ENCODE results near the gene ZNF326. TPM values are rescaled to one million over a fixed set of nuclear protein-coding genes. Genes with fewer than 3 reads are reported as not detected.

Gene ZNF326
- polyA plus RNA-seq, 2 donors = 11.7 to 14.0 TPM

DNA sequence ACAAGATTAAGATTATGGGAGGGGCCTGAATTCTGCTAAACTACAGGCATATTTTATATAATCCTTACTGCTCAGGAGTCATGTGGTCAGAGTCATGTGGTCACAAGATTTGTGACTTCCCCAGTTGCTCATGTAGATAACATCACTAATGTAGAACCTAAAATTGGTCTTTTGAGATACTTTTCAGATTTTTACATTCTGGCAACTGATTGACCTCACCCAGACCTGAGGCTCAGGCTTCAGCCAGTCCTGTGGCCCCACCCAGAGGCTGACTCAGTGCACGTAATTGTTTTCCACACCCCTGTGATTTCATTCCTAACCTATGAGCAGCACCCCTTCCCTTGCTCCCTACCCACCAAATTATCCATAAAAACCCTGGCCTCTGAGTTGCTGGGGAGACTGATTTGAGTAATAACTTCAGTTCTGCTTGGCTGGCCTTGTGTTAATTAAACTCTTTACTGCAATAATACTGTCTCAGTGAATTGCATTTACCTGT lies 41.7 kb upstream of the ZNF326 start:
- WGBS, 2 donors = 25 to 42% methylated on average over 1 of the region's 1 CpG
- no peak overlapping the region for H3K4me3 ChIP-seq (ENCODE audit: low read depth in 1 of 2, low read length in 2 of 2)
- peaks cover 0 to 2% of the 10 kb centered on the region in 2 donors for H3K4me1 ChIP-seq (ENCODE audit: control insufficient read depth in 2 of 2, insufficient read depth in 2 of 2, low read length in 1 of 2)
- H3K9me3 ChIP-seq (ENCODE audit: control insufficient read depth in 2 of 2, insufficient read depth in 1 of 2, low read depth in 1 of 2, low read length in 1 of 2) = no peaks in the 10 kb centered on the region
- no peaks in the 10 kb centered on the region for H3K27me3 ChIP-seq (ENCODE audit: control insufficient read depth in 1 of 2, insufficient read depth in 2 of 2, low read length in 2 of 2)
- H3K36me3 ChIP-seq (ENCODE audit: control insufficient read depth in 2 of 2, insufficient read depth in 2 of 2, low read length in 1 of 2) = no peaks in the 10 kb centered on the region
- H3K27ac ChIP-seq (ENCODE audit: low read depth in 2 of 2, low read length in 1 of 2) = peak overlapping the region in 1 of 2 donors; percentile 57

DNA sequence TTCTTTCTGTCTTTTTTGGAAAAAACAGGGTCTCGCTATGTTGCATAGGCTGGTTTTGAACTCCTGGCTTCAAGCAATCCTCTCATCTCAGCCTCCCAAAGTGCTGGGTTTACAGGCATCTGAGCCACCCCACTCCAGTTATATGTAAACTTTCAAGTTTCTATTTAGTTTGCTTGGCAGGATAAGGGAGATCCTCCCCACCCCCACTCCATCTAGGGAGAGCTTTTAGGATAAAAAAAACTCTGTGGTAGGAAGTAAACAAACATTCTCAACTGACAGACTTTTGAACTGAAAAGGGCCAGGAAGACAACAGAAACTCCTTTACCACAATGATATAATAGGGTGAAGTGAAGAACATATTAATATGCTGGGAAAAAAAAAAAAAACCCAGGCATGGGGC lies 41.0 kb upstream of the ZNF326 start:
- WGBS, 2 donors = 91 to 98% methylated on average over 1 of the region's 1 CpG
- peaks cover 0 to 2% of the 10 kb centered on the region in 2 donors for H3K4me1 ChIP-seq (ENCODE audit: control insufficient read depth in 2 of 2, insufficient read depth in 2 of 2, low read length in 1 of 2)
- no peak overlapping the region for H3K4me3 ChIP-seq (ENCODE audit: low read depth in 1 of 2, low read length in 2 of 2)
- no peaks in the 10 kb centered on the region for H3K36me3 ChIP-seq (ENCODE audit: control insufficient read depth in 2 of 2, insufficient read depth in 2 of 2, low read length in 1 of 2)
- no peaks in the 10 kb centered on the region for H3K27me3 ChIP-seq (ENCODE audit: control insufficient read depth in 1 of 2, insufficient read depth in 2 of 2, low read length in 2 of 2)
- peak overlapping the region; percentile 8 to 61 for H3K27ac ChIP-seq (ENCODE audit: low read depth in 2 of 2, low read length in 1 of 2)
- H3K9me3 ChIP-seq (ENCODE audit: control insufficient read depth in 2 of 2, insufficient read depth in 1 of 2, low read depth in 1 of 2, low read length in 1 of 2) = no peaks in the 10 kb centered on the region

DNA sequence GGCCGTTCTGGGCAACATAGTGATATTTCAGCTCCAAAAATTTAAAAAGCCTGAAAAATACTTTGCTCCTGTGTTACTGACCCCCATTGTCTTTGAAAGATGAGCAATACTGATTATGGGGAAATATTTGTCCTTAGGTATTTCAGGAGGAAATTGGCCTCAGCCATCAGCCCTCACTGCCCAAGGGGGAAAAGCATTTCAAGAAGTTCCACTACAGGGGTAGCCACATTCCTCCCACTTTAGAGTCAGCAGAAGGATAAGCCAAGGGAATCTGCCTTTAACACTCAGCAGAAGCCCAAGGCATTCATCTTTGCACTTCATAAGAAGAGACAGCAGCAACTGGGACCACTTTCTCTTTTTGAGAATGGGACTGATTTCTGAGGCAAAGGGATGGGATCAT lies 40.5 kb upstream of the ZNF326 start:
- H3K4me1 ChIP-seq (ENCODE audit: control insufficient read depth in 2 of 2, insufficient read depth in 2 of 2, low read length in 1 of 2) = peaks cover 0 to 2% of the 10 kb centered on the region in 2 donors
- WGBS, 2 donors = 93 to 97% methylated on average over 1 of the region's 1 CpG
- no peaks in the 10 kb centered on the region for H3K27me3 ChIP-seq (ENCODE audit: control insufficient read depth in 1 of 2, insufficient read depth in 2 of 2, low read length in 2 of 2)
- no peak overlapping the region for H3K4me3 ChIP-seq (ENCODE audit: low read depth in 1 of 2, low read length in 2 of 2)
- H3K9me3 ChIP-seq (ENCODE audit: control insufficient read depth in 2 of 2, insufficient read depth in 1 of 2, low read depth in 1 of 2, low read length in 1 of 2) = no peaks in the 10 kb centered on the region
- no peak overlapping the region for H3K27ac ChIP-seq (ENCODE audit: low read depth in 2 of 2, low read length in 1 of 2)
- no peaks in the 10 kb centered on the region for H3K36me3 ChIP-seq (ENCODE audit: control insufficient read depth in 2 of 2, insufficient read depth in 2 of 2, low read length in 1 of 2)

DNA sequence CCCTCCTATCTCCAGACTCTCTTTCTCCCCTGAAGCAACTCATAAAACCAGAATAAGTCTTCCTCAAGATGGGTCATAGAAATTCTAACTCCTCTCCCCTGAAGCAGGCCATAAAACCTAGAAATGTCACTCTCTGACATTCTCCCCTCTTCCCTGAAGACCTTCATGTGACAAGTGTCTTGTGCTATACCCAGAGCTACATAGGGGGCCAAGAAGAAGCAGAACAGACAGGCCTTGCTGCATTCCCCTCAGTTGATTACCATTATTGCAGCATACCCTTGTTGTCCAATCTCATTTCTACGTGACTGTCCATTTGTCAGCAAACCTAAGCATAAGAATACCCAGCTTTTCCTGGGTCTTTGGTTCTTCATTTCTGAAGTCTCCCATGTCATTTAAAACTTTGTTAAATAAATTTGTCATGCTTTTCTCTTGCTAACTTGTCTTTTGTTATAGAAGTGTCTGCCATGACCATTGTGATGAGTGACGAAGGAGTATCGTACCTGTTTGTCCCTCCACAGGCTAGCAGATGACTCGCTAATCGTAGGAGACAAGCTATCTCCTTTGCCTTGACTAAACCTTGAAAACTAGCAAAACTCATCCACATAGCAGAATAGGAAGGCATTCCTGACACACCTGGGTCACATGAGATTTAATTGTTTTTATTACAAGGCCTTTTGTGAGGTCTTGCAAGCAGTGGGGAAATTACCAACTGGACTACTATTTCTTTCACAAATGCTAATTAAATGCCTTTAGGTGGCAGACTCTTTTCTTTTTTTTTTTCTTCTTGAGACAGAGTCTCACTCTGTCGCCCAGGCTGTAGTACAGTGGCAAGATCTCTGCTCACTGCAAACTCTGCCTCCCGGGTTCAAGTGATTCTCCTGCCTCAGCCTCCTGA lies 39.4 kb upstream of the ZNF326 start:
- 91 to 95% methylated on average over 7 of the region's 7 CpGs for WGBS, 2 donors

DNA sequence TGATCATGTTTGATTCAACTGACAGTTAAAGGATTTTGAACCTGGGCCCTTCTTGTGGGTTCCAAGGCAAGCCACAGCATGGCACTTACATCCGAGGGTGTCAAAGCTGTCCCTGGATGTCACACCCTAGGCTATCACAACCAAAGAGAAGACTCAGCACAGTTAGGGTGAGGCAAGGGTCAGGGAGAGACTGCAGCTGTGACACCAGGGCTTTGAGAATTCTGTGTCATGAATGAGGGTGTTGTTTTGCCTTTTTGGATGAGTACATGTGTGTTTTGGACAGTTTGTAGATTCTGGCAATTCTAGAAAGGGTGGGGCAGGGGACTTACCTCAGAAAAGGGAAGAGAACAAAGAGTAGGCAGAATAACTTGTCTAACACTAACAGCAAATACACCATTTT lies 37.8 kb upstream of the ZNF326 start:
- Histone ChIP-seq H3K27me3 (ENCODE audit: control insufficient read depth in 1 of 2, insufficient read depth in 2 of 2, low read length in 2 of 2) (no peaks in the 10 kb centered on the region), H3K36me3 (ENCODE audit: control insufficient read depth in 2 of 2, insufficient read depth in 2 of 2, low read length in 1 of 2) (no peaks in the 10 kb centered on the region), H3K9me3 (ENCODE audit: control insufficient read depth in 2 of 2, insufficient read depth in 1 of 2, low read depth in 1 of 2, low read length in 1 of 2) (no peaks in the 10 kb centered on the region), H3K4me1 (ENCODE audit: control insufficient read depth in 2 of 2, insufficient read depth in 2 of 2, low read length in 1 of 2) (peaks cover 0 to 2% of the 10 kb centered on the region in 2 donors), H3K4me3 (ENCODE audit: low read depth in 1 of 2, low read length in 2 of 2) (no peak overlapping the region), H3K27ac (ENCODE audit: low read depth in 2 of 2, low read length in 1 of 2) (peak overlapping the region; percentile 64 to 76)
- 35 to 43% methylated on average over 1 of the region's 1 CpG for WGBS, 2 donors

More for the DNA sequence above, 39.4 kb upstream of the ZNF326 start:
- H3K27me3 ChIP-seq (ENCODE audit: control insufficient read depth in 1 of 2, insufficient read depth in 2 of 2, low read length in 2 of 2) = no peaks in the 10 kb centered on the region
- no peak overlapping the region for H3K4me3 ChIP-seq (ENCODE audit: low read depth in 1 of 2, low read length in 2 of 2)
- H3K36me3 ChIP-seq (ENCODE audit: control insufficient read depth in 2 of 2, insufficient read depth in 2 of 2, low read length in 1 of 2) = no peaks in the 10 kb centered on the region
- peaks cover 0 to 2% of the 10 kb centered on the region in 2 donors for H3K4me1 ChIP-seq (ENCODE audit: control insufficient read depth in 2 of 2, insufficient read depth in 2 of 2, low read length in 1 of 2)
- H3K9me3 ChIP-seq (ENCODE audit: control insufficient read depth in 2 of 2, insufficient read depth in 1 of 2, low read depth in 1 of 2, low read length in 1 of 2) = no peaks in the 10 kb centered on the region
- H3K27ac ChIP-seq (ENCODE audit: low read depth in 2 of 2, low read length in 1 of 2) = peak overlapping the region in 1 of 2 donors; percentile 58

DNA sequence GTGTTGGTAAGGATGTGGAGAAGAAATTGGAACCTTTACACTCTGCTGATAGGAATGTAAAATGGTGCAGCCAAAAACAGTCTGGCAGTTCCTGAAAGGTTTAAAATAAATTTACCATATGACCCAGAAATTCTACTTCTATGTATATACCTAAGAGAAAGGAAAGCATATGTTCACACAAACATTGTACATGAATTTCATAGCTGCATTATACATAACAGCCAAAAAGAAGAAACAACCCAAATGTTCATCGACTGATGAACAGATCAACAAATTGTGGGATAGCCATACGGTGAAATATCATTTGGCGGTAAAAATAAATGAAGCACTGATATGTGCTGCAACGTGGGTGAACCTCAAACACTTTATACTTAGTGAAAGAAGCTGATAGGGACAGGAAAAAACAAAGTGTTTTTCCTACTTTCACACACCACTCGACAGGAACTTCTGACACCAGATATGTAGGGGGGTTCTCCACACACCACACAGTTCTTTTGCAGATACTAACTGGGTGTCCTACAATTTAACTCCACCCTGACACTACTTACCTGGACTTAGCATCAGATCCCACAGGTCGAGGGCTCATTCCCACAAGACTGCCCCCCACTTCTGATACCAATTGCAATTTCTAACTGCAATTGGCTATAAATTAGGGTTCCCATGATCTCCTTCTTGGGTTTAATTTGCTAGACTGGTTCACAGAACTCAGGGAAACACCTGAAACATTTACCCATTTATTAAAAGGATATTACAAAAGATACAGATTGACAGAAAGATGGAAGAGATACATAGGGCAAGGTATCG lies 35.9 kb upstream of the ZNF326 start:
- H3K4me3 ChIP-seq (ENCODE audit: low read depth in 1 of 2, low read length in 2 of 2) = no peak overlapping the region
- no peaks in the 10 kb centered on the region for H3K9me3 ChIP-seq (ENCODE audit: control insufficient read depth in 2 of 2, insufficient read depth in 1 of 2, low read depth in 1 of 2, low read length in 1 of 2)
- WGBS, 2 donors = 86 to 89% methylated on average over 7 of the region's 7 CpGs

DNA sequence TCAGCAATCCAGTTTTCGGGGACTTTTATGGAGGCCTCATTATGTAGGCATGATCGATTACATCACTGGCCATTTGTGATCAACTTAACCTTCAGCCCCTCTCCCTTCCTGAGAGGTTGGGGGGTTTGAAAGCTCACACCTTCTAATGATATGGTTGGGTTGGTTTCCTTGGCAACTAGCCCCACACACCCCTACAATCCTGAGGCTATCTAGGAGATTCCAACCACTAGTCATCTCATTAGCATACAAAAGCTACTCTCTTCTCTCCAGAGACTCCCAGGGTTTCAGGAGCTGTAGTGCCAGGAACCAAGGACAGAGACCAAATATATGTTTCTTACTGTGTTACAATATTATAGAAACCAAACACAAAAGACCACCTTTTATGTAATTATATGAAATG lies 35.2 kb upstream of the ZNF326 start:
- H3K9me3 ChIP-seq (ENCODE audit: control insufficient read depth in 2 of 2, insufficient read depth in 1 of 2, low read depth in 1 of 2, low read length in 1 of 2) = no peaks in the 10 kb centered on the region
- no peaks in the 10 kb centered on the region for H3K36me3 ChIP-seq (ENCODE audit: control insufficient read depth in 2 of 2, insufficient read depth in 2 of 2, low read length in 1 of 2)
- 94 to 98% methylated on average over 2 of the region's 2 CpGs for WGBS, 2 donors

More for the DNA sequence above, 35.9 kb upstream of the ZNF326 start:
- Histone ChIP-seq H3K36me3 (ENCODE audit: control insufficient read depth in 2 of 2, insufficient read depth in 2 of 2, low read length in 1 of 2) (no peaks in the 10 kb centered on the region), H3K27ac (ENCODE audit: low read depth in 2 of 2, low read length in 1 of 2) (no peak overlapping the region), H3K27me3 (ENCODE audit: control insufficient read depth in 1 of 2, insufficient read depth in 2 of 2, low read length in 2 of 2) (no peaks in the 10 kb centered on the region), H3K4me1 (ENCODE audit: control insufficient read depth in 2 of 2, insufficient read depth in 2 of 2, low read length in 1 of 2) (peaks cover 0 to 2% of the 10 kb centered on the region in 2 donors)

DNA sequence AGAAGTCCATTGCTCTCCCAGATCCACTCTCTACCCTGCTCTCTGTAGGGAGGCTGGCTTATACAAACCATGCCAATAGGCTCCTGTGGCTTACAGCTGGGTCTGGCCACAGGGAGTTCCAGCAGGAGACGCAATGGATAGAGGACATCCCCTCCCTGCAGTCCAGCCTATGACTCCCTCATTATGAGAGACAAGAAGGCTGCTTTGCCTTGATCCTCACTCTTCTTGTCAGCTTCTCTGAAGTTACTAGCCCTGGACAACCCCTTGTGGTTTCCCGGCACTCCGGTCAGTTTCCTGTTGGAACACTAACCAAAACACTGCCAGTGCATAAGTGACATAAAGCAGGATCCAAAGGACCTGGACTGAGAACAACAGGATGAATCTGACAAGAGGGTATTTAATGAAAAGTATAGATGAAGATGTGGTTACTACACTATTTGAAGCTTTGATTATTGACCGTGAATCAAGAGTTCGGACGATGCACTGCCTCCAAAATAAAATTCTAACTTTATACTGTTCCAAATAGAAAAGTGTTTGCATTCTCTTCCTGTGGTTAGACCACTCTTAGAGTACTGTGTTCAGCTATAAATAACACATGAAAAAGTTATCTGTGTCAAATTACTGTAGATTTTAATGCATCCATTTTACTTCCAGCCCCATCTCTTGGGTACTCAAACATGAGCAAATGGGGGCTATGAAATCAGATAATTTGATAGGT lies 32.7 kb upstream of the ZNF326 start:
- 65 to 70% methylated on average over 6 of the region's 6 CpGs for WGBS, 2 donors
- no peak overlapping the region for H3K4me3 ChIP-seq (ENCODE audit: low read depth in 1 of 2, low read length in 2 of 2)
- no peaks in the 10 kb centered on the region for H3K4me1 ChIP-seq (ENCODE audit: control insufficient read depth in 2 of 2, insufficient read depth in 2 of 2, low read length in 1 of 2)

More for the DNA sequence above, 35.2 kb upstream of the ZNF326 start:
- no peak overlapping the region for H3K4me3 ChIP-seq (ENCODE audit: low read depth in 1 of 2, low read length in 2 of 2)
- H3K4me1 ChIP-seq (ENCODE audit: control insufficient read depth in 2 of 2, insufficient read depth in 2 of 2, low read length in 1 of 2) = no peaks in the 10 kb centered on the region
- no peaks in the 10 kb centered on the region for H3K27me3 ChIP-seq (ENCODE audit: control insufficient read depth in 1 of 2, insufficient read depth in 2 of 2, low read length in 2 of 2)
- no peak overlapping the region for H3K27ac ChIP-seq (ENCODE audit: low read depth in 2 of 2, low read length in 1 of 2)

DNA sequence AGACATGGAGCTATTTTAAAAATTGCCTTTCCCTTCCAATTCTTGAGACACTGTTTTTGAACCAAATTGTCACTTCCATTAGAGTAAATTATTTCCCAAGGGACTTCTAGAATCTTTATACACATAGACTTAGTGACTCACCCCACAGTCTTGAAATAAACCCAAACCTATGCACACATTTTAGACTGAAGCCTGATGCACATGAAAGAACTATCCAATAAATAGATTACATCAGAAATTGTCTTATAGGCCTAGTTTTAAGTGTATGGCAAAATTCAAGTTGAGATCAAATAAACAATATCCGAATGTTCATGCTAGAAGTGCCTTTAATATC lies 32.2 kb upstream of the ZNF326 start:
- 92 to 98% methylated on average over 1 of the region's 1 CpG for WGBS, 2 donors
- Histone ChIP-seq H3K27me3 (ENCODE audit: control insufficient read depth in 1 of 2, insufficient read depth in 2 of 2, low read length in 2 of 2) (no peaks in the 10 kb centered on the region), H3K4me3 (ENCODE audit: low read depth in 1 of 2, low read length in 2 of 2) (no peak overlapping the region), H3K9me3 (ENCODE audit: control insufficient read depth in 2 of 2, insufficient read depth in 1 of 2, low read depth in 1 of 2, low read length in 1 of 2) (no peaks in the 10 kb centered on the region), H3K36me3 (ENCODE audit: control insufficient read depth in 2 of 2, insufficient read depth in 2 of 2, low read length in 1 of 2) (no peaks in the 10 kb centered on the region), H3K4me1 (ENCODE audit: control insufficient read depth in 2 of 2, insufficient read depth in 2 of 2, low read length in 1 of 2) (no peaks in the 10 kb centered on the region), H3K27ac (ENCODE audit: low read depth in 2 of 2, low read length in 1 of 2) (no peak overlapping the region)

More for the DNA sequence above, 32.7 kb upstream of the ZNF326 start:
- Histone ChIP-seq H3K27me3 (ENCODE audit: control insufficient read depth in 1 of 2, insufficient read depth in 2 of 2, low read length in 2 of 2) (no peaks in the 10 kb centered on the region), H3K36me3 (ENCODE audit: control insufficient read depth in 2 of 2, insufficient read depth in 2 of 2, low read length in 1 of 2) (no peaks in the 10 kb centered on the region), H3K27ac (ENCODE audit: low read depth in 2 of 2, low read length in 1 of 2) (no peak overlapping the region), H3K9me3 (ENCODE audit: control insufficient read depth in 2 of 2, insufficient read depth in 1 of 2, low read depth in 1 of 2, low read length in 1 of 2) (no peaks in the 10 kb centered on the region)
